EL (cell line): ENCODE results near the gene NKAIN2.
A peak's percentile ranks its signal among the peaks of the same experiment; 100 is the strongest.
"Not testable (repeated sequence)": the region's sequence is repeated elsewhere in the genome, so short reads cannot be mapped to it uniquely, and the experiment has no call there.

ENCODE experiments used
- DNase-seq: peaks from one replicate; pipeline ENCODE4 v3.0.0-alpha.2; 2016

Gene NKAIN2

DNA sequence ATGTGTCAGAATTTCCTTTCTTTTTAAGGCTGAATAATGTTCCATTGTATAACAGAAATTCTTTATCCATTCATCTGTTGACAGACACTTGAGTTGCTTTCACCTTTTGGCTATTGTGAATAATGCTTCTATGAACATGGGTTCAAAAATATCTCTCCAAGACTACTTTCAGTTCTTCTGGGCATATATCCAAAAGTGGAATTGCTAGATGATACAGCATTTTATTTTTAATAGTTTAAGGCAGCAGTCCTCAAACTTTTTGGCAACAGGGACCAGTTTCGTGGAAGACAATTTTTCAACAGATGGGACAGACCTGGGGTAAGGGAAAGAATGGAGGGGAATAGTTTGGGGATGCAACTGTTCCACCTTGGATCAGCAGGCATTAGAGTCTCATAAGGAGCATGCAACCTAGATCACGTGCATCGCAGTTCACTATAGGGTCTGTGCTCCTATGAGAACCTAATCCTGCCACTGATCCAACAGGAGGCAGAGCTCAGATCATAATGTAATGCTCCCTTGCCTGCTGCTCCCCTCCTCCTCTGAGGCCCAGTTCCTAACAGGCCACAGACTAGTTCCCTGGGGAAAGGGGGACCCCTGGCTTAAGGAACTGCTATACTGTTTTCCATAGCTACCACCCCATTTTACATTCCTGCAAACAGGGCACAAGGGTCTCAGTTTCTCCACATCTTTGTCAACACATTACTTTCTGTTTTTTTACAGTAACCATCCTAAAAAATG, 918.6 kb downstream of the NKAIN2 start:
- DNase-seq = no peak

DNA sequence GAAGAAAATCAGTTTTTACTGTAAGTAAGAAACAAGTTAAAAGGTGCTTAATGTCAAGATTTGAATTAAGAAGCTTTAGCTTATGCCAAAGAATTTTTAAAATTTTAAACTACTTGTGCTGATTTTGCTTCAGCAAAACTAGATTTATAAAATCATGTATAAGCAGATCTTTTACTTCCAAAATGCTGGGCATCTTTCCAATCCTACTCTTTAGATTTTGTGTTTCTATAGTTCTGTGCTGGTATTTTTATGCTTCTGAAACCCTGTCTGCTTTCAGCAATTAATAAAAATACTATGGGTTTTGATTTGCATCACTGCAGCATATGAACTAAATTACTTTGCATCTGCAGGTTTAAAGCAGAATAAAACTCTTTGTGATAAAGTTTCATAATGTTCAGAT, 920.0 kb downstream of the NKAIN2 start:
- DNase-seq = no peak

DNA sequence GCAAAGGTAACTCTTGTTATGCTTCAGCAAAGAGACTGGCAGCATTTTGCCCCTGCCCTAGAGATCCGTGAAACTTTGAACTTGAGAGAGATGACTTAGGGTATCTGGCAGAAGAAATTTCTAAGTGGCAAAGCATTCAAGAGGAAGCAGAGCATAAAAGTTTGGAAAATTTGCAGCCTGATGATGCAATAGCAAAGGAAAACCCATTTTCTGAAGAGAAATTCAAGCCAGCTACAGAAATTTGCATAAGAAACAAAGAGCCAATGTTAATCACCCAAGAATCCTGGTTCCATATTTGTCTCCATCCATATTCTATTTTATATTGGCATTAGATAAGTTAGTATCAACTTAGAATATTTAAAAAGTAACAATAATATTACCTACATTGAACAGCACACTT, 934.1 kb downstream of the NKAIN2 start:
- not testable (repeated sequence) for DNase-seq

DNA sequence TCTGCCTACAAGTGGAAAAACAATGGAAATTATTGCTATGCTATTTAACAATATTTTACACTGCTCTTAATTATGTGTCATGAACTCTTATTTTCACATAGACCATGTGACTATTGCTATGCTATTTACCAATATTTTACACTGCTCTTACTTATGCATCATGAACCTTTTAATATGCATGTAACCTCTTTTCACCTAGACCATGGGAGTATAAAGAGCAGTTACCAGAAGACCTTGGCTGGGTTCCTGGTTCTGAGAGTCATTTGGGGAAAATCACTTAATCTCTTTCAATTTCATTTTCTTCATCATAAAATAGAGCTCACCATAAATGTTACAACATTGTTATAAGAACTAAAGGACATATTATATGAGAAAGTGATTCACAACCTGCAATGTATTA, 934.8 kb downstream of the NKAIN2 start:
- no peak for DNase-seq

DNA sequence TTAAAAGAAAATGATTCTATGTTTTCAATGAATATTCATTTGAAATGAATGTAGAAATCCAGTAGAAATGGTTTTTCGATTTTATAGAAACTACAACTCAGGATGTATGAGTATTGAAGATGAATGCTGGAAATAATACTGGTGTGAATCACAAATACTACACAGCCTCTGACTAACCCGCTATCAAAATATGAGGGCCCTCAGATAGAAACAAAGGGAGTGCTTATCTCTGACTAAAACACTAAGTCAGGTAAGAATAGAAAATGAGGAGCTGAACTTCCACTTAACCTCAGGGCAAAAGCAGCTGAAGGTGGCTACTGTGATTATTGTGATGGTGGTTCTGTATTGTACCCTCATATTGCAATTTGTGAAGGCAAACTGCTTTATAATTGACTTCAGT, 937.7 kb downstream of the NKAIN2 start:
- DNase-seq = no peak

DNA sequence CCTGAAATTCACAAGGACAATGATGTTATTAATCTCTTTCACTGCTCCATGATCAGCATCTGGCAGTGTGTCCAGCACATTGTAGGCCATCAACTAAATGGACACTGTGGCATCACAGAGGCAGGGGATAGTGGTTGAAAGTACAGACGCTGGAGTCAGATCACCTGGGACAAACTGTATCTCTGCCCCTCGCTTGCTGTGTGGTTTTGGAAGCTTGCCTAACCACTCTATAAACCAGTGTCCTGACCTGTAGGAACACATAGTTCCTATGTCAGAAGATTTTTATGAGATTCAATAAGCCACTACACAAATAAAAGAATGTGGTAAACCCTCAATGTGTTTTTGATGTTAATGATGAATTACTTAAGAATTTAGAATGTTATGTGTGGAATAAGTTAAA, 939.3 kb downstream of the NKAIN2 start:
- peak; percentile 1 for DNase-seq

DNA sequence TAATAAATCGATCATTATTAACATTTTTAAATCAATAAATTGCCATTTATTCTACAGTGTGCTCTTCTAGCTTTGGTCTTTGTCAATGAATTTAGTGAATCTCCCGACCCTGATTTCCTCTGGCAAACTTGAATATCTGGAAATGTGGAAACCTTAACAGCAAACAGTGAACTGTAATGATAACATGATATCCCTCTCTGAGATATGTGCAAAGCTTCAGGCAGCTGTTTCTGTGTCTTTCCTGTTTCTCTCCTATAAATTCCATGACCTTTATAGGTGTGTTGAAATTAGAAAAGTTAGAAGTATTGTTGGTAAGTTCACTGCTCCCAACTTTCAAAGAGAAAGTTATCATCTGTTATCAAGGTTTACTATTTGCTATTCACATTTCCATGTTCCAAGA, 939.8 kb downstream of the NKAIN2 start:
- no peak for DNase-seq

DNA sequence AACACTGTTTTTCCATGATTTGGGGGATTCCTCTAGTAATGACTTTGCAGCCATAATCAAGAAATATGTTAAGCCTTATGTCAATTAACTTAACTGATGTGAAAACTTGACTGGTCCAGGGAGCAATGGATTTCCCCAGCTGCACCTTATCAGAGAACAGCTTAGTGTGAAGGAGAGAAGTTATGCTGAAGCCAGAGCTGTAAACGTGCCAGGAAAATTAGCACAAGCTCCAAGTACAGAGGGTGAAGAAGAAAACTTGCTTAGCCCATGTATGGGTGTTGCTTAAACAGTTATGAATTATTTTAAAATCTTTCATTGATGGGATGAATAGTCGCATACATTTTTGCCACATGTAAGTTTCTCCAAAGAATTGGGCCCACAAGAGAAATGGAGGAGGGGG, 943.7 kb downstream of the NKAIN2 start:
- DNase-seq = no peak

DNA sequence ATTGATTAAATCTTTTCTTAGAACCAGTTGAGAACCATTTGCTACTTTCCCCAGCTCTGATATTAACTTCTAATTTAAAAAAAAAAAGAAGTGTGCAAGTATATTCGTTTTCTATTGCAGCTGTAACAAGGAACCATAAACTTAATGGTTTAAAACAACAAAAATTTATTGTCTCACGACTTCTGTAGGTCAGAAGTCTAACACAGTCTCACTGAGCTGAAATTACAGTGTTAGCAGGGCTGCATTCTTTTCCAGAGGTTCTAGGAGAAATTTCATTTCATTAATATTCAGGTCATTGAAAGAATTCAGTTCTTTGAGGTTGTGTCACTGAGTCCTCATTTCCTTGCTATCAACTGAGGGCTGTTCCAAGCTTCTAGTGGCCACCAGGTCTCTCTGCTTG, 945.1 kb downstream of the NKAIN2 start:
- no peak for DNase-seq

DNA sequence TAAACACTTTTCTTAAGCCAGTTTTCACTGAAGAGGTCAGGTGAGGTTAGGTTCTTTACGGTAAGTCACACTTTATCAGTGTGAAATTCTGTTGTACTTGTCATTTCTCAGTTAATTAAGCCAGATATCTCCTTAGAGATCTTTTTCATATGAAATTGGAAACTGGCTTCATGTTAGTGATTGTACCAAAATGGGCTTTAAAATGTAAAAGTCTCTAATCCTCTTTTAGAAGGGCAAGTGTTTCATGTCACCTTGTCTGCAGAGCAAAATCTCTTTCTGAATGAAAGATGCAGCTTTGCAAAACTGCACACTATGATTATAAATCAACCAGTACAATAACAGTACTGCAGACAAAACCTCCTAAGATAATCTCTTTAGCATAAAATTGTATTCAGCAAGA, 949.3 kb downstream of the NKAIN2 start:
- no peak for DNase-seq

DNA sequence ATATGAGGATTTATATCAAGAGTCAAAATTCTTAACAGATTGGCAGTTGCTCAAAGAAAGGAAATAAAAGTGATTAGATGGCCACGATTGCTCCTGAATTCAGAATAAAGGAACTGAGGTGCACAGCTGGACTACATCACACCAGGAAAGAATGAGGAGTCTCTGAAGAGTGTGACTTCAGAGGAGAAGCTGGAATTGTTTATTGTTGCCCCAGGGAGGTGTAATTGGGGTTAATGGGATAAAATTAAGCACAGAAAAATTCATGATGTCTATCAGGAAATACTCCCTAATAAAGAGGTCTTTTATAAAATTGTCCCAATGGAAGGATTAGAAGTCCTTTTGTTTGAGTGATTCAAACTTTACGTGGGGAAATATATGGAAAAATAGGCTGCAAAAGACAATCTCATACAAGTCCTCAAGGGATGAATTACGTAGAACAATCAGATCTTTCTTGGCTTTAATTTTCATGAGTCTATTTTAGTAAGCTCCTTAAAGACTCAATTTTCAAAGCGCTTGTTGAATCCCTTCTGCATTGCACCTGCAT, 950.0 kb downstream of the NKAIN2 start:
- DNase-seq = no peak

DNA sequence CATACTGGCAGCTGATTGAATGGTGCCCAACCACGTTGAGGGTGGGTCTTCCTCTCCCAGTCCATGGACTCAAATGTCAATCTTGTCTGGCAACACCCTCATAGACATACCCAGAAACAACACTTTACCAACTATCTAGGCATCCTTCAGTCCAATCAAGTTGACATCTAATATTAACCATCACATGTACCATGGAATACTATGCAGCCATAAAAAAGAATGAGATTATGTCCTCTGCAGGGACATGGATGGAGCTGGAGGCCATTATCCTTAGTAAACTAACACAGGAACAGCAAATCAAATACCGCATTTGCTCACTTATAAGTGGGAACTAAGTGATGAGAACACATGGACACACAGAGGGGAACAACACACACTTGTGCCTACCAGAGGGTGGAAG, 951.7 kb downstream of the NKAIN2 start:
- DNase-seq = no peak

DNA sequence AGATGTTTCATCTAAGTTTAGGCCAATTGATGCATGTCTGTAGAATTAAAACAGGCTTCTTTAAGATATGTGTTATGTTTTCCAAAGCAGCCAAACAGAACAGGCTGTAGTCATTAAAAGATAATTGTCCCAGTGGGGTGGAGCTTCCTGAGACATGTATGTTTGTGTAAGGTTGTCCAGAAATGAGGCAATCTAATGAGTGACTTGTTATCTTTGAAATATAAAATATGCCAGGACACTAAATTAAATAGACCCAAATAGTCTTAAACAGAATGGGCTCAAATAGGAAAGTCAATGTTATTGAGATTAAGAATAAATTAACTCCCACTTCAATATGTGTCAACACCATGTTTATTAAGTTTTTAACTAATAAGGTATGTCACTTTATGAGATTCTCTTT, 953.9 kb downstream of the NKAIN2 start:
- no peak for DNase-seq

DNA sequence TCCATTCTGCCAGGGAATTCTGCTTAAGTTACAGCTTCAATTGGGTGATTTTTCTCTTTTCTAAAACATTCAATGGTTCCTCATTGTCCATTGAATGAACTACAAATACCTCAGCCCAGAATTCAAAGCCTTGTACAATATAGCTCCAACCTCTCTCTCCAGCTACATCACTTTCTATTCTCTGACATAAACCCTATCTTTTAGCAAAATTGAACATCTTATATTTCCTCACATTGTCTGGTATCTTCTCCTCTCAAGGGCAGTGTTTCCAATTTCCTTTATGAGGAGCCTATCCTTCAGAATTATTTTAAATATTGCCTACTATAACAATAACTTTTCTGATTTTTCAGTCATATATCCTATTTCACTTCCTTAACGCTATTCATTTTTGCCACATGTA, 955.0 kb downstream of the NKAIN2 start:
- DNase-seq = no peak

DNA sequence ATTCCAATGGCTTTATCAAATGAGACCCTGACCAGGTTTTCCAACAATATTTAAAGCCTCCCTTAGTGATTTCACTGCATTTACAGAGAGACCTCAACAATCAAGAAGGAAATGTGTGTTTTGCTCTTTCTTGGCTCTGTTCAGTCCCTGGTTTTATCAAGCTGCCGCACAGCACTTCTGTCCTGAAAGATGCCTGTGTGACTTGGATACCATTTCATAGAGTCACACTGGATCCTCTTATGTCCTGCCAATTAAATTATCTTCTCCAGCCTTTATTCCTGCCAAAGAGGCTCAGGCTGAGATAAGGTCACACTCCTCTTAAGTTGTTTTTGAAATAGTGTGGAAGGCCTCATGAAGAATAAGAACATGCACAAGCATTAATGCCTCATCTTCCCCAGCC, 961.6 kb downstream of the NKAIN2 start:
- no peak for DNase-seq

DNA sequence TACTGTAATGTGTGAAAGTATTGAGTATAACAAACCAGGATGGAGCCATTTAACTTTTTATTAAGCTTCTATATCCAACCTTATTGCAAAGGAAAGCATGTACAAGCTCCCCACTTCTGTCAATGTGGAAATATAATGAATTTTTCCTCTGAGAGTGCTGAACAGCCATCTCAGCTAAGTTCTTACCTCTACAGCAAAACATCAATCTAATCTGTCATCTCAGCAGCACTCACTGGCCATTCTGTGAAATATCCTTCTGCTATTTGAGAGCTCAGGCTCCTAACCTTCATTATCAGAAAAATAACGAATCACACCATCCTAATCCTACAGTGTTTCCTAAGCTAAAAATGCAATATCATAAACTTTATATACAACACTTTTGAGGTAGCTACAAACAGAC, 964.6 kb downstream of the NKAIN2 start:
- DNase-seq = no peak

DNA sequence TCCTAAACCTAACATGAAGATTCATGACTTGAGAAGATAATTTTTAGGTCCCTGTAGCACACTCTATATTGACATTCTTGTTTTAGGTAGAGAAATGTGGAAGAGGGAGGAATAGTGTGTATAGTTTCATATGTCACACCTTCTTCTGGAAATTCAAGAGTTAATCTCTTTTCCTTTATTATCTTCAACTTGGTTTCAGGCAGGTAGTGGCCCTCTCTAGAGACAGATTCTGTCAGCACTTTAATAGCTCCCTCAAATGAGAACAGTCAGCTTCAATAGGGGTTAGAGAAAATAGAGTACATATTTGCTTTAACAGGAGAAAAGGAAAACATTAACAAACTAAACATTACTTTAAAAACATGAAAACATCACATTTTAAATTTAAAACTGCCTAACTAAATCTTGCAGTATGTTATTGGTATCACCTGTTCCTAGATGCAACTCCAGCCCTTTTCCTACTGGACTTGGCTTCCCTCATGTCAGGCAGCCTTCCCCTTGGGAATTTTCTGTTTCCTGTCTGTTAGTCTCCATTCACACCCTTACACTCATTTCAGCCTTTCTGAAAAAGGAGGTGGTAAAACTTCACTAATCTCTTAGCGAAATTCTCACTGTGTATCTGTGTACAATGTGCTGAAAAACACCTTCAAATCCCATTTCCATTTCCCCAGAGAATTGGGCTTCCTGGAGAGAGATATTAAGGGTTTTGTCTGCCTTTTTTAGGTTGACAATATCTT, 966.3 kb downstream of the NKAIN2 start:
- no peak for DNase-seq

DNA sequence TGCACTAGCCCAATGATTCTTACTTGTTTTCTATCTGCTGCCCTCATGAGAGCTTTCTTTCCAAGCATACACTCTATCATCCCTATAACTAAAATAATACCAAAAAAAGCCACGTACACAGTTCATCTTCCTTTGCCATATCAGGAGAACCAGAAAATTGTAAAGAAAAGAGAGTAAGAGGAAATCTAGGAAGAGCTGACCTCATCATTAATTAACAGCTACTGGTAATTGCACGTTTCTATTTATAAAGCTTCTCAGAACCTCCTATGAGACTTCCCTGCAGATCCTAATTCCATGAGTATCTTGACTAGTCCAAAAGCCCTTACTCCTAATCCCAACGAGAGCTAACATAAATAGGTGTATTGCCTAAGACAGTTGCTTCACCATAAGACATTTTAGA, 967.1 kb downstream of the NKAIN2 start:
- no peak for DNase-seq

DNA sequence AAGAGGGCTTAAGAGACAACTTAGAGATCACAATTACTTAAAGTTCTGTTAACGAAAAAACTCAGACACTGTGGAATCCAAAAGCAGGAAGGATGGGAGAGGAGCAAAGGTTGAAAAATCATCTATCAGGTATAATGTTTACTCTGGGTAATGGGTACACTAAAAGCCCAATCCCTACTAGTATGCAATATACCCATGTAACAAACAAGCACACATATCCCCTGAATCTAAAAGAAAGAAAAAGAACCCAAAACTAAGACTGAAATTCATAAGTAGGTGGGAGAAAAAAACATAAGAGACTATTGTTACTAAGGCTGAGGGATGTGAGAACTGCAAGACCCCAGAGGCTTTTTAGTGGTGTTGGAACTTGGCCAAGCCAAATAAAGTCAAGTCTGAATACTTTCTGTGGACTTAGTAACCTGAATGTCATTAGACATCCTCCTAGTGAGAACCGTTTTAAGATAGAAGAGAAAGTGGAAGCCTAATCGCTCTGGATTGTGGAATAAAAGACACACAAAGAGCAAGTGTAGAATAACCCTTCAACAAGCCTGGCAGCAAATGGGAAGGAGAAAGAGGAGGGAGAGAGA, 969.2 kb downstream of the NKAIN2 start:
- DNase-seq = no peak

DNA sequence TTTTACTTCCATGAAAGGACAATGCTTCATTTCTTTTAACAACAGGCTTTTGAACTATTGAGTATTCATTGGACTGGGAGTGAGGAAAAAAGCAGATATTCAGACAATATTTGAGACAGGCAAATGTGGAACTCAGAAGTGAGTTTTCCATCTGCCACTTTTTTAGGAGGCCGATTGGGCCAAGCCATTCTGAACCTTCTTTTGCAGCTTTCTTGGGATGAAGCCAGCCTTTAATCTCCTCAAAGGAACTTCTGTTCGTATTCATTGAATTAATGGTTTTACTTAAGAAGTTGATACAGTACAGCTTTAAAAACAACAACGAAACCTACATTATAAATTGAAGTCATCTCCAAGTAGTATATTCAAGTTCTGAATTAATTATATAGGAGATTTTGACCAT, 971.5 kb downstream of the NKAIN2 start:
- no peak for DNase-seq

DNA sequence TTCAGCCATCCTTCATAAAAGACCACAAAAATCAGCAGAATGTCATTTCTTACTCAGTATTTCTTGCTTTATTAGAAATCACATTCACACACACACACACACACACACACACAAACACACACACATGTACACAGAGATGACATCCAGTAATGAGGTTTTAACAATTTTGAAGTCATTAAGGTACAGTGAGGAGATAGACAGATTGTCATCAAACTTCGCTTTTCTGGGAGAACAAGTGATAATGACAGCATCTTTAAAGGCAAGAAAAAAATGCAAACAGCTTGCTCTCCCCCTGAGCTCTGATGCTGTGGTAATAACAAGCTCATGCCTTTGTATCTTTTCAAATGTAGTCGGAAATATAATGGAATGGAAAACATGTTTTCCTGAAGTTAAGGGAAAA, 974.2 kb downstream of the NKAIN2 start:
- DNase-seq = no peak

DNA sequence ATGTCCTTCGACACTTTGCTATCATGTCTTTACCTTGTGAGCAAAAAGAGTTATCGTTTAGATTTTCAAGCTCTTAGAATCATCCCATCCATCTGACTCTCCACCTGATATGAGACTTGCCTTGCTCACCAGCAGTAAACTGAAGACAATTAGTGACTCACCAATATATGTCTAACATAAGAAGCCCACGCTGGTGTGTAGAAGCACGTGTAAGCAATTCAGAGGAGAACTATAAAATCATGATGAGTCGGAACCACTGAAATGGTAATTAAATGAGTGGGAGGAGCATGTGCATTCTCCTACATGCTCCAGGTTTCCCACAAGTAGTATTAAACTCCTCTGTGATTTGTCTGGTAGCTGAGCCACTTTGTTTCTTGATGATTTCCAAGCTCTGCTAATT, 977.0 kb downstream of the NKAIN2 start:
- no peak for DNase-seq

DNA sequence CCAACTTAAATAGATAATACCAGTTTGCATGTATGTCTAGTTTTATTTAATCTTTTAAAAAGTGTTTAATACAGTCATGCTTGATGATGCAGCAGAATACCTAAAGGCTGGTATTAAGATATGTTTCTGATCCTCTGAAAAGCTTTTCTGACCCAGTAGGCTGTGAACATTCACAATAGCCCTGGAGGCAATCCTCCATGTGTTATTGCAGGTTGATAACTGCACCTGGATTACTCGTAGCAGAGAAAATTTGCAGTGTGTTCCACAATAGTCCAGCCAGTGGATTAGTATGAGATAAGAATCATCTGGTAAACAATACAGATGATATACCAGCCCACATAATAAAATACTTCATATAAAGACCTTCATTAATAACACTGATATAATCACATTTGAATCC, 979.7 kb downstream of the NKAIN2 start:
- no peak for DNase-seq

DNA sequence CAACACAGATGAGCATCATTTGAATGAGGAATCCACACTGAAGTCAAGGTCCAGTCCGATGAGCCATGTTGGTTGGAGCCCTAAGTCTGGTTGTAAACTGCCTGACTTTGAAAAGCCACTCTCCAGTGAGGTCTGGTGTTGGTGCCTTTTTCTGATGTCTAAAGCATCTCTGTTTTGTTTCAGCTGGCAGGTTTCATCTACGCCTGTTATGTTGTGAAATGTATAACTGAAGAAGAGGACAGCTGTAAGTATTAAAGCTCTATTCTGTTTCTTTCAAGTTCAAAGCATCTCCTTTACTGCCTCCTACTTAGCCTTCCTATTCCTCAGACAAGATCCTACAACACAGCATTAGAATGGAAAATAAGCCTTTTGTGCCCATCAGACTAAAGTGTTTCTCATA, 987.5 kb downstream of the NKAIN2 start:
- no peak for DNase-seq
